HepG2 (cell line): ENCODE results near the gene SMURF2.

Source experiments
- CEBPB ChIP-seq: IDR thresholded peaks from 2 replicates; pipeline ENCODE4 v1.6.1; 2011; ENCODE audit warnings: low read depth, low read length, improper control_type of control experiment, borderline replicate concordance
- CHD2 ChIP-seq: IDR thresholded peaks from 2 replicates; pipeline ENCODE4 v1.6.1; 2011; ENCODE audit warnings: low read depth, low read length, improper control_type of control experiment
- FIP1L1 ChIP-seq: fragments of 200-400 bp; formaldehyde crosslinking; IDR thresholded peaks from 2 replicates; pipeline ENCODE4 v1.6.1; 2018; ENCODE audit warnings: low read depth, mild to moderate bottlenecking, low read length, moderate library complexity, borderline replicate concordance; ENCODE audit not compliant: insufficient read depth
- HNRNPL ChIP-seq: fragments of 200-400 bp; formaldehyde crosslinking; IDR thresholded peaks from 2 replicates; pipeline ENCODE4 v1.6.1; 2017; ENCODE audit warnings: mild to moderate bottlenecking, low read depth, low read length
- JUND ChIP-seq: sonication (generic); formaldehyde crosslinking; IDR thresholded peaks from 2 replicates; pipeline ENCODE4 v1.8.0; 2022; ENCODE audit warnings: mild to moderate bottlenecking, missing genetic modification reagents
- KLF6 ChIP-seq: IDR thresholded peaks from 2 replicates; pipeline ENCODE4 v1.8.0; 2016; ENCODE audit warnings: missing biosample characterization, missing genetic modification reagents
- RNF2 ChIP-seq: fragments of 450-650 bp; conservative IDR thresholded peaks from 2 replicates; pipeline ENCODE4 v1.6.1; 2016; ENCODE audit warnings: low read depth
- SIN3A ChIP-seq: IDR thresholded peaks from 2 replicates; pipeline ENCODE4 v1.6.1; 2011; ENCODE audit warnings: low read depth, mild to moderate bottlenecking, control low read depth, low read length, borderline replicate concordance
- ZNF383 ChIP-seq: sonication (generic); formaldehyde crosslinking; IDR thresholded peaks from 2 replicates; pipeline ENCODE4 v1.4.0; 2020; ENCODE audit warnings: missing genetic modification reagents, mild to moderate bottlenecking, borderline replicate concordance
- TF ChIP-seq, protein P1 (sequence below): sonication (generic); formaldehyde crosslinking; IDR thresholded peaks from 2 replicates; pipeline ENCODE4 v1.8.1; 2023; ENCODE audit warnings: mild to moderate bottlenecking, missing genetic modification reagents

DNA sequence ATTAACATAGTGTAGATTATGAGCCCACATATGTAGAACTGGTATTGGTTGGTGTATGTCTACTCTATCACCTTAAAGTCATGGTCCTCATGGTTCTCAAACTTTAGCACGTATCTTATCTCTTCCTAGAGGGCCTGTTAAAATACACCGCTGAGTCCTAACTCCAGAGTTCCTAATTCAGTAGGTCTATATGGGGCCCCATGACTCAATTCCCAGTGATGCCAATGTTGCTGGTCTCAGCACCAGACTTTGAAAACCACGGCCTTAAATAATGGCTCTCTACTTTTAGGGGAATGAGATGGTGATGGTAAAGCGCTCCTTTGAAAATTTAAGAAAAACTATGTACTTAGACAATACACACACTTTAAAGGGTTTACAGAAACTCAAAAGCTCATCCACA, 36.6 kb downstream of the SMURF2 start:
- TF ChIP-seq ZNF383 (CRISPR knock-in tag) (no peak), HNRNPL (no peak), JUND (CRISPR knock-in tag) (no peak), CEBPB (no peak), FIP1L1 (no peak), SIN3A (no peak), KLF6 (no peak), CHD2 (no peak), RNF2 (no peak)
- TF ChIP-seq, protein P1, sequence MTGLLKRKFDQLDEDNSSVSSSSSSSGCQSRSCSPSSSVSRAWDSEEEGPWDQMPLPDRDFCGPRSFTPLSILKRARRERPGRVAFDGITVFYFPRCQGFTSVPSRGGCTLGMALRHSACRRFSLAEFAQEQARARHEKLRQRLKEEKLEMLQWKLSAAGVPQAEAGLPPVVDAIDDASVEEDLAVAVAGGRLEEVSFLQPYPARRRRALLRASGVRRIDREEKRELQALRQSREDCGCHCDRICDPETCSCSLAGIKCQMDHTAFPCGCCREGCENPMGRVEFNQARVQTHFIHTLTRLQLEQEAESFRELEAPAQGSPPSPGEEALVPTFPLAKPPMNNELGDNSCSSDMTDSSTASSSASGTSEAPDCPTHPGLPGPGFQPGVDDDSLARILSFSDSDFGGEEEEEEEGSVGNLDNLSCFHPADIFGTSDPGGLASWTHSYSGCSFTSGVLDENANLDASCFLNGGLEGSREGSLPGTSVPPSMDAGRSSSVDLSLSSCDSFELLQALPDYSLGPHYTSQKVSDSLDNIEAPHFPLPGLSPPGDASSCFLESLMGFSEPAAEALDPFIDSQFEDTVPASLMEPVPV (CRISPR knock-in tag): no peak
